Anterior cingulate cortex (tissue), 58 donors: Measurements from ENCODE around the gene EPS8.

Experiments
- DNase-seq, 58 donors: peaks; one replicate each; lab custom pipeline; 2025; lab: John Stamatoyannopoulos, UW

EPS8 gene

GRCh38 chr12:15801770-15802744, 12.9 kb upstream of the EPS8 start:
- no peak for DNase-seq

- no peak for DNase-seq
These were observed 11.1 kb upstream of the EPS8 start for GRCh38 chr12:15800278-15800677.

DNA sequence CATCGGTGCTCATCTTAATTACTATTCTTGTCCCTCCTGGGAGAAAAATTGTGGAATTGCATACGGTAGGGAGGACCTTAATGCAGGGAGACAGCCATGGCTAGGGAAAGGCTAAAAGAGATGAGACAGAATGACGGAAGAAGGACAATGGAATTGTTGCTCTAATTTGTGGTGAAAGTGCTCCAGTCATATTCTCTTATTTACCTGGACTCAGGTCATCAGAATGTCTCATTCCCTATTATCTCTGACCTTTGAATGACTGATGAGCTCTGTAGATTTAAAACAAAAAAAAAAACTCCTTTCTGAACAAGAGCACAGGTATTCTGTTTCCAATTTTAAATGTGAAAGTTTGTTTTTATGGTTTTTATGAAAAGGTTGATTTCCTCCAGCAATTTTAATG, 8.6 kb upstream of the EPS8 start:
- no peak for DNase-seq

- DNase-seq = no peak
These were observed 7.4 kb upstream of the EPS8 start for GRCh38 chr12:15796493-15797141.

DNA sequence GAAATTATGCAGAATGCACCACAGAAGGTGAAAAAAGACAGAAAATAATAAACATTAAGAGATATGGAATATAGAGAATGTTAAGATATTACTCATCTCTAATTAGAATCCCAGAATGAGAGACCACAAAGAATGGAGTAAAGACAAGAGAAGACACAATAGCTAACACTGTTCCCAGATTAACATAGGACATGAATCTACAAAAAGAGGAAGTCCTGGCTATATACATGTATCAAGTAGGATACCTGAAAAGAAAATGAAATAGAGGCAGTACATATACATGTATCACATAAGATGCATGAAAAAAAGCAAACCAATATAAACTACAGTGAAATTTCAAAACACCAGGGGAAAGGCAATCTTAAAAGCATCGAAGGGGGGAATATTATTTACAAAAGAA, 5.6 kb upstream of the EPS8 start:
- no peak for DNase-seq

DNA sequence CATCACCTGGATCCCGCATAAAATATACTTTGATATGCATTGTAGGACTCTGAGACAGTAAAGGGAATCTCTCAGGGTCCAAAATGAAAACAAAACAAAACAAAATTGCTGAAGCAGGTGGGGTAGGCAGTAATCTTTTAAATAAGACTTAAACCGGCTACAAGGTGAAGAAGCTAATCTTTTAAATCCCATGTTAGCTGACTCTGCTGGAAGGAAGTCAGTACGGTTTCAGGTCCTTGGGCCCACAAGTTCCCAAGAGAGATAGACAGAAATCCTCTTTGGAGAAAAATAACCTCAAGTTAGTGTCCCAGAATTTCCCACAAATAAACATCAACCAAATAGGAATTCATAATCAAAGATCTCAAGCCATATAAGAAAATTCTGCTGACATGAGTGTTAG, 5.0 kb upstream of the EPS8 start:
- no peak for DNase-seq

- DNase-seq = peak in 29 of 58 donors; percentile 4 to 72 (median 43)
These were observed 662 bp downstream of the EPS8 start for GRCh38 chr12:15788233-15789219.

- no peak for DNase-seq
These were observed 1.4 kb downstream of the EPS8 start for GRCh38 chr12:15787778-15788177.

DNA sequence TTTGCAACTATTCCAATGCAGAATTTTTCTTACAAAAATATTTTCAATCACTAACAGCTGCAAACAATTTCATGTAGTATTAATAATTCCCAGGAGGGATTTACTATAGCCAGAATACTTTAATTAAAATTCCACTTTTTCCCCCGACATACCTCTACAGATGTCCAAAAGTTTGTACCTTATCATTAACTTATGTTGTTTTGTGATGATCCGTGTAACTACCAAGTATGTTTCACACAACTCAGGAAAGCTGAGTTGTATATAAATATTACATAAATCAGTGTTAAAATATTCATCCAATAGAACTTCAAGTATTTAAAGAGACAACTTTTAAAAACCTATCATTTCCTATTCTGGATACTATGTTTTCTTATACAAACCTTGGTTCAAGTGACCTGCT, 2.4 kb downstream of the EPS8 start:
- DNase-seq = no peak

DNA sequence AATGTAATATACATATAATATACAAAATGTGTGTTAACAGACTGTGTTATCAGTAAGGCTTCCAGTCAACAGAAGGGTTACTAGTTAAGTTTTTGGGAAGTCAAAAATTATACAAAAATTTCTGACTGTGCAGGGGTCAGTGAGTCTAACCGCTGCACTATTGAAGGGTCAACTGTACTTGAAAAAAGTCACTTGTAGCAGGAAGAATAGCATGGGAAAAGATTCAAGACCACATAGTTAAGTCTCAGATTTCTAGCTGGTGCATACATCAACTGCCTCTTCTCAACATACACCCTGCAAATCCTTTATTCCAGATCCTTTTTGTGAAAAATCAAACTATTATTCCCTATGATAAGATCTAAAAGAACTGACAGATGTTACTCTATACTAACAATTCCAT, 5.9 kb downstream of the EPS8 start:
- DNase-seq = no peak

- DNase-seq = no peak
These were observed 6.5 kb downstream of the EPS8 start for GRCh38 chr12:15782667-15783066.

- DNase-seq = no peak
These were observed 9.3 kb downstream of the EPS8 start for GRCh38 chr12:15779925-15780324.

DNA sequence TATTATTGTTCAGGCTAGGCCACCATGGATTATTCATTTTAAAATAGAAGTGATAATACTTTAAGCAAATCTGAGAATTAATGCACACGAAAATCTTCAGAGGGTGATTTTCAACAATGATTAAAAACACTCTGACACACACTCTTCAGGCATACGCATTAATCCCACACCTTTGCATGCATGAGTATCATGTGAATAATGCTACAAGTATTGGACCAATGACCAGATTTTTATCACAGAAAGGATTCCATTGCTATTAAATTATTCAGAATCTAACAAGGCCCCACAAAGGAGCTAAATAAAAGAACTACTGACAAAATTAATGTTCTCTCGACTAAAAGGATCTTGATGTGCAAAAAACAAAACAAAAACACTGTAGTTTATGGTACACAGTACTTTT, 11.1 kb downstream of the EPS8 start:
- DNase-seq = no peak

DNA sequence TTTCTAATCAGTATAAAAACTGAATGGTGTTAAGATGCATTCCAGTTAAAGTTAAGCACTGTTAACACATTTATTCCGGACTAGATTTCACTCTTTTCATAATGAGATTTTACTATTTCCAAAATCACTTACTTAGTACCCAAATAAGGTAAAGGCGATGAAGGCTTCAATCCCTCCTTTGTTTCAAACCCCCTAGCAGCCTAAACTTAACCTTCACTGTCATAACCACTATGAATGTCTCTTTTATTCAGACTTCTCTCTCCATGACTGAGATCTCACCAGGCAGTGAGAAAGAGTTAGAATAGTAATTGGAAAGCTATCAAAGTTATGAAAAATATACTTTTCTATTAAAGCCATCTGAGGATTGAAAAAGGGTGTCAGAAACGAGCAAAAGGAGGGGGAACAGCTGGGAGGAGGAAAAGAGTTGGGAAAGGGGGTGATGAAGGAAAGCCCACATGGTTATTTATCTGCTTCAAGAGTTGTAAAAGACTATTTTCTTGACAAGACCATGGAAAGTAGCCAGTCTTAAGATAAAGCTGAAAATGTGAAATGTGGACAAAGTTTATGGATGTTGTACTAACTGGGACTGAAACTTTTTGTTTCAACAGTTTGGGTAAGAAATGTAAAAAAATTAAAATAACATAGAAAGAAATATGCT, 11.7 kb downstream of the EPS8 start:
- no peak for DNase-seq

DNA sequence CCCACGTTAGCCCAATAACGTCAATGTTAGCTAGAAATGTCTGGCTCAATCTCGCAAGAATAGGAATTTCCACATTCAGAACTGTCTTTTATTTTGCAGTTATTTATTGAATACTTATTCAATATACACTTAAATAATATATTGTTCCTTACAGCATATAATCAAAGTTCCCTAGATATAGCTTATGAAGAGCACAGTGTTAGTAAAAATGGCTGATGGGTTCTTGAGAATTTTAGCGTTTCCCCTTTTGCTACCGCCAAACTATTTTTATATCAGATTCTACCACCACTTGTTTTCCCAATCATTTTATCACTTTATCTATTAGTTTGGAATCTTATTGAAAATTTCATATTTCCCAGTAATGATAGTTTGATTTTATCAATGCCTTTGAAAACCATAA, 12.7 kb downstream of the EPS8 start:
- DNase-seq = no peak

- no peak for DNase-seq
These were observed 14.4 kb downstream of the EPS8 start for GRCh38 chr12:15774819-15775218.

GRCh38 chr12:15772405-15773018, 16.7 kb downstream of the EPS8 start:
- no peak for DNase-seq

DNA sequence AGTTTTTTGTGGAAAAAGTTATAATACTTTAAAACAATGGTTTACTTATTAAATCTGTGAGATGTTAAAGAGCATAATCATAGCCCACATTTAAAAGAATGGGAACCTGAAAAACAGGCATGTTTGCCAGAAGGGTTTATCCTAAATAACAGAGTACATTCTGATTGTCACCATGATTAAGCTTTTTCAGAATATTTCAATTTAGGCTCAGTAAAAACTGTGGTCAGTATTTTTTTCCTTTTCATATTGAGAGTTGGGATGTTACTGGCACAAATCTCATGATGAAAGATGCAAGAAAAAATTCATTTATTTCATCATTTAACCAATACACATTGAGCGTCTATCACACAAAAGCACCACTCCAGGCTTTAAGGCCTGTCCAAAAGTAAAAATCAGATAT, 18.6 kb downstream of the EPS8 start:
- DNase-seq = no peak

DNA sequence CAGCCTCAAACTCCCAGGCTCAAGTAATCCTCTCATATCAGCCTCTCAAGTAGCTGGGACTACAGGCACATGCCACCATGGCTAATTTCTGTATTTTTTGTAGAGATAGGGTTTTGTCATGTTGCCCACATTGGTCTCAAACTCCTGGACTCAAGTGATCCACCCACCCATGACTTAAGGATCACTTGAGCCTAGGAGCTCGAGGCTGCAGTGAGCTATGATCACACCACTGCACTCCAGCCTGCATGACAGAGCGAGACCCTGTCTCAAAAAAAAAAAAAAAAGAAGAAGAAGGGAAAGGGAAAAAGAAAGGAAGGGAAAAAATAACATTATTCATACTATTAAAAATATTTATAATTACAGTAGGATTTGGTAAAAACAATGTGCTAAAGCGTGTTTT, 19.2 kb downstream of the EPS8 start:
- no peak for DNase-seq

- DNase-seq = no peak
These were observed 19.6 kb downstream of the EPS8 start for GRCh38 chr12:15769586-15769985.
